Stimulated activated CD8-positive, alpha-beta memory T cell treated with anti-CD3 and anti-CD28 coated beads, Interleukin-12 subunit alpha, Interleukin-12 subunit beta, amount 100 ng/mL, for 1 hour (primary cell): ENCODE measurements around the gene TPRKB.
"Not testable (repeated sequence)": the region's sequence is repeated elsewhere in the genome, so short reads cannot be mapped to it uniquely, and the experiment has no call there.

Experiments
- DNase-seq: peaks from one replicate; pipeline ENCODE4 v3.0.0-alpha.2; 2020; ENCODE audit warnings: low read depth

TPRKB gene

DNA sequence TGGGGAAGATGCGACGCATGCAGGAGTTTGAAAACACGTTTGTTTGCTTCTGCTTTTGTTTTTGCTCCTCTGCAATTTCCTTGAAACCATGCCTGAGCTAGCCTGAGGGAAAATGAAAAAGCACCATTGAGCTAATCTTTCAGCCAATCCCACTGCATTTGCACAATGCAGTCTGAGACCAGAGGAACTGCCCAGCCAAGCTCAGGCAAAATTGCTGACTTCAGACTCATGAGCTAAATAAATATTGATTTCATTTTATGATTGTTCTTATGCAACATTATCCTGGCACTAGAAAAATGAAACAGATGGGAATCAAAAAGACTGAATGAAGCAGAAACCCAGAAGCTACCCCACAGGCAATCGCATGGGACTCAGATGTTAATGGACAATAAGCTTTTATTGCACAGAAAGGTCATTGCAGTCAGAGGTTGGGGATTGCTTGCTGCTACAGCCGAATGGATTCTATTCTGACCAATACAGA lies 37.0 kb downstream of the TPRKB start:
- DNase-seq, result no peak

DNA sequence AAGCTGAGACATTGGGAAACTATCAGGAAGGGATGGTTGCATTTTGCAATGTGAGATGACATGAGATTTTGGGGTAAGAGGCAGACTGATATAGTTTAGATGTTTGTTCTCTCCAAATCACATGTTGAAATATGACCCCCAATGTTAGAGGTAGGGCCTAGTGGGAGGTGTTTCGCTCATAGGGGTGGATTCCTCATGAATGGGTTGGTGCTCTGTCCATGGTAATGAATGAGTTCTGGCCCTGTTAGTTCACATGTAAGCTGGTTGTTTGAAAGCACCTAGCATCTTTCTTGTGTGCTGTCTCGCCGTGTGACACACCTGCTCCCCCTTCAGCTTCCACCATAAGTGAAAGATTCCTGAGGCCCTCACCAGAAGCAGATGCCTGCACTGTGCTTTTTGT lies 37.7 kb downstream of the TPRKB start:
- no peak for DNase-seq

DNA sequence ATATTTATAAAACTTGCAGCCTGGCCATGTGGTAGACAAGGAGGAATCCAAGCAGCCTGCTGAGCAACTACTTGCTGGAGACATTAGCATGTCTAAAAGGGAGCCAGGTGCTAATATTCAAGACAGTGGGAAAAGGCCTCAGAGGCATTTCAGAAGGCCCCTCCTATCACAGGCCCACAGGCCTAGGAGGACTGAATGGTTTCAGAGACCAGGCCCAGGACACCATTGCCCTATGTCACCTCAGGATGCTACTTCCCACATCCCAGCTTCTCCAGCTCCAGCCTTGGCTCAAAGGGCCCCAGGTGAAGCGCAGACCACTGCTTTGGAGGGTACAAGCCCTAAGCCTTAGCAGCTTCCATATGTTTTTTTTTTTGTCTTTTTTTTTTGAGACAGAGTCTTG lies 39.0 kb downstream of the TPRKB start:
- no peak for DNase-seq

DNA sequence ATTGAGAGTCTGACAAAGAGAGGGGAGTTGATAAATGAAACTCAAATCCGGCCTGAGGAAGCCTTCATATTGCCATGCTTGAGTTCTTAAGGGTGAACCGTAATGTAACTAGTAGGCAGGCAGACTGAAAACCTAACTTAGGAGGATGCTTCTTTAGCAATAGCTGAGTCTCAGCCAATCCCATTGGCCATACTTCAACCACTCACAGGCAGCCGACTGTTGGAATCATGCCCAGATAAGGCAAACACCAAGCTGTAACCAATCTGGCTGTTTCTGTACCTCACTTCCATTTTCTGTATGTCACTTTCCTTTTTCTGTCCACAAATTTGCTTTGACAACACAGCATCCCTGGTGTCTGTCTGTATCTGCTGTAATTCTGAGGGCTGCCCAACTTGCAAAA lies 39.5 kb downstream of the TPRKB start:
- DNase-seq, result no peak

DNA sequence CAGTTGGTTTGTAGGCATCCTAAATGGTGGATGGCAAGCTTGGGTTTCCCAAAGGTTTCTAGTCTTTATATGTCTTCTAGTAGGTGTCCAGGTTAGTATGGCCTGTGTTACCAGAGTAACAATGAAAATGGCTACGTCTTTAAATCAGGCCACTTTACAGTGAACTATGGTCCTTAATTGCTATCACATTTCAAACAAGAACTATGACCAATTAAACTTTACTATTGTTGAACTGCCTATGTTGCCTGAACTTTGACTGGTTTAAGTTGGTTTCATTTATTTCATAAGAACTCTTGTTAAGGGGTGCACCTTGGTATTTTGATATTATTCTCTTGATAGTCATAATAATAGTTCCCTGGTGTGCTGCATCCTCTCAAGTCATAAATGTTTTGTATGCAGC lies 40.2 kb downstream of the TPRKB start:
- DNase-seq, result not testable (repeated sequence)

DNA sequence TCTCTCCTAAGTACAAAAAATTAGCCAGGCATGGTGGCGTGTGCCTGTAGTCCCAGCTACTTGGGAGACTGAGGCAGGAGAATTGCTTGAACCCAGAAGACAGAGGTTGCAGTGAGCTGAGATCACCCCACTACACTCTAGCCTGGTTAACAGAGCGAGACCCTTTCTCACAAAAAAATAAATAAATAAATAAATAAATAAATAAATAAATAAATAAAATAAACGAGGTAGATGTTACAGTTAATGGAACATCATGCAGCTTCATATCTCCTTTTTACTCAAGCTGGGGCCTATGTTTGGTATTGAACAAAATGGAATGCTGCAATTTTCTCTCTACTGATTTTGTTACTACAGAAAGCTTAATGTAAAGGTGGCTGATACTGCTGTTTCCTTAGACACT lies 40.6 kb downstream of the TPRKB start:
- not testable (repeated sequence) for DNase-seq

DNA sequence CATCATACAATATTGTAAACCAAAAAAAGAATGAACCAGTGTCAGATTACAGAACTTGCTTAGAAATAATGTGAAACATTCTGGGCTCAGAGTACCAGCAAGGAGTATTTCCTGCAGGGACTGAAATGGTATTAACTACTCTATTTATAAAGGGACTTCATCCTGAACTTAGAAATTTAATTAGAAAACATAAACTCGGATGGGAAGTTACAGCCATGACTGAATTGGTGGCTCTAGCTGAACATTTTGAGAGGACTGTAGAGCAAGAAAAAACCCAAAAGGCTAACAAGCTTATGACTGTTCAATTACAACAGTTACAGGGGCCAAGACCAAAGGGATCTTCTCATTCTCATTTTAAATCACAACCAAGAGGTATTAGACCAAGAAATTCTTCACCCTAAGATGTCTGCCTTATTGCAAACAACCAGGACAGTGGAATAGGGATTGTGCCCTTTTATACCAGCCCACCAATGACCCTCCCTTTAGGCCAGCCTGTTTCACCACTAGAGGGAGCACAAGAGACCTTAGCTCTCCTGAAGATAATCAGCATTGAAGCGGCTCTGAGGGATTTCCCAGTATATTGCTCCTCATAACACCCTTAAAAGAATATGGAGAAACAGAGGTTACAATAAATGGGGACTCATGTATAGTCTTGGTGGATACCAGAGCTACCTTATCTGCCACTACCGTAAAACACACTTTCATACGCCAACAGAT lies 46.6 kb downstream of the TPRKB start:
- not testable (repeated sequence) for DNase-seq

DNA sequence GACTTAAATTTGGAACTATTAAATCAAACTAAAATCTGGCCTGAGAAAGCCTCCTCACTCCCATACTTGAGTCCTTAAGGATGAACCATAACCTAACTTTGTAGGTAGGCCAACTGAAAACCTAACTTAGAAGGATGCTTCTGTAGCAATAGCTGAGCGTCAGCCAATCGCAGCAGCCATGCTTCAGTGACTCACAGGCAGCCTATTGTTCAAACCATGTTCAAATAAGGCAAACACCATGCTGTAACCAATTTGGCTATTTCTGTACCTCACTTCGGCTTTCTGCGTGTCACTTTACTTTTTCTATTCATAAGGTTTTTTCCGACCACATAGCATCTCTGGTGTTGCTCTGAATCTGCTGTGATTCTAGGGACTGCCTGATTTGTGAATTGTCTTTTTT lies 48.7 kb downstream of the TPRKB start:
- not testable (repeated sequence) for DNase-seq

DNA sequence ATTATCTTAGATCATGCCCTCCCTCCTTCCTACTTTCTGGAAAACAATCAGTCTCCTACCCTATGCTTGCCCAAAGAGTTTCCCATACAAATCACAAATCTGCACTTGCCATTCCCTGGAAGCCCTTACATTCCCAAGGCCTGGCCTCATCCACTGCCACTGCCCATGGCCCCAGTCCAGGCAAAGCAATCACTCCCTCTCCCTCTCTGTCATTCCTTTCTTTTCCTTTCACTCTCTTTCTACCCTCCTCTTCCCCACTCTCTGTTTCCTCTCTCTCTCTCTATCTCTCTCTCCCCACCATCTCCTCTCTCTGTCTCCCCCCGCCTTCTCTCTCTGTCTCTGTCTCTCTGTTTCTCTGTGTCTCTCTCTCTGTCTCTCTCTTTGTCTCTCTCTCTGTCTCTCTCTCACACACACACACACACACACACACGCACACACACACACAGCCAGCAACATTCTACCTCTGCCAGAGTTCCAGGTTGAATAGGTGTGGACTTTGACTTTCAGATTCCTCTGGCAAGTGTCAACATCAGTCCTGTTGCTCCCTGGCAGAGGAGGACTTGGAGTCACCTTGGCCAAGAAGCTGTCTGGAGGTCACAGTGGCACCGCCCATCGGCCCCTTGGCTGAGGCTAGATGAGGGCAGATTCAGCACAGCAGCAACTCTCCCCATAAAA lies 51.2 kb downstream of the TPRKB start:
- DNase-seq, result no peak

DNA sequence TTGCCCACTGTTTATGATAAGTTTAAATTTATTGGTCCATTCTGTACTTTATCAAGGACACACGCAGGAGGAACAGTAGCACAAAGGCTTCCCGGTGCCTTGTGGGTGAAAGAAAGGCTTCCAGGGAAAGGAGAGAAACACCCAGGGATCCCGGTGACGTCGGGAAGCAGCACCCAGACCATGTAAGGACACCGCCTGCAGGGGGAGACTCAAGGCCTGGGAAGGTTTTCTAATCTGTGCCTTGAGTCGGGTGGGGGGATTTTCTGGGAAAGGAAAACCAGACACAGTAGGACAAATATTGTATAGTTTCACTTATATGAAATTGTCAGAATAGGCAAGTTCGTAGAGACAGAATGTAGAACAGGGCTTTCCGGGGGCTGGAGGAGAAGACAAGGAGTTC lies 52.2 kb downstream of the TPRKB start:
- DNase-seq, result not testable (repeated sequence)

DNA sequence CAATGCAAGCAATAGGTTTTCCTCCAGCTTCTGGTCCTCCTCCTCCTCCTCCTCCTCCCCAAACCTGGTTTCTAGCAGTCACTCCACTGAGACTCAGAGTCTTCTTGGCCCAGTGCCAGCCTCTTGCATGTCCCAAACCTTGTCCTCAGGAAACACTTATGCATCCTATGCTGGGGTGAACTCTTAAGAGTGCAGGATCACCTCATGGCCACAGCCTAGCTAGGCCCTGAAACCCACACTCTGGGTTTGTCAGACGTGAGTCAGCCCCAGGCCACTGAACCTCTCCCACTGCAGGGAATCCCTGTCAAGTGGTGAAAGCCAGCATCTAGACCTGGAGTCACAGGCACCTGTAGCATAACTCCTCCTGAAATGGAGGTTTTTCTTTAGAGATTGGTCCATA lies 52.8 kb downstream of the TPRKB start:
- not testable (repeated sequence) for DNase-seq

DNA sequence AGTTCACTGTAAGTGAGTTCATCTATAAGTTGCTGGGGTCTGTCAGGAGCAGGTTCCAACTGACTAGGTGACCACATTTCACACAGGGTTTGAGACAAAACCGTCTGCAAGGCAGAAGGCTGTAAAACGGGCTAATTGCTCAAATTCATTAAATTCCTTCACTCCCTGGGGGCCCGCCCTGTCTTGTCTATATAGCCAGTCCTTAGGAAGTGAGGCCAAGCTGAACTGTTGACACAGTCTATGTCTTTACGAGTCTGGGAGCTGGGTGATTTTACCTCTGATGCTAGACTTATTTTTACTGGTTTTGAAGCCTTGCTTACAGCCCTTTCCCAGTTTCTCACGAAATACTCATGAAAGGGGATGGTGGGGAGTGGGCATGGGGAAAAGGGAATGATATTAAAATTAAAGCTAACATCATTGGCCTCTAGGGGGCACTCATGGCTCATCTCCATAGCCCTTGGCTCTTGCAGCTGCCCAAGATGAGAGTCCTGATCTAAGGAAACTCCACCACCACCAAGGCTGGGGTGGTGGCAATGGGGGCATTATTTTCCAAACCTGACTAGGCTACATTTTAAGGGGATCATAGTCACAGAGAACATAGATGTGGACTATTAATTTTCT lies 57.1 kb downstream of the TPRKB start:
- DNase-seq, result not testable (repeated sequence)
